IPS-18a (cell line): ENCODE results near the gene RNF113A.
"Not testable (repeated sequence)": the region's sequence is repeated elsewhere in the genome, so short reads cannot be mapped to it uniquely, and the experiment has no call there.

ENCODE experiments used
- H3K27ac ChIP-seq: one replicate; pipeline ENCODE4 v1.5.1; 2013; ENCODE audit warnings: low read length
- H3K27me3 ChIP-seq: one replicate; pipeline ENCODE4 v1.6.1; 2013; ENCODE audit warnings: mild to moderate bottlenecking, low read length; ENCODE audit not compliant: control insufficient read depth, insufficient read depth
- H3K36me3 ChIP-seq: one replicate; pipeline ENCODE4 v1.6.1; 2013; ENCODE audit warnings: low read depth, low read length; ENCODE audit not compliant: control insufficient read depth
- H3K4me1 ChIP-seq: one replicate; pipeline ENCODE4 v1.6.1; 2013; ENCODE audit warnings: low read depth, low read length; ENCODE audit not compliant: control insufficient read depth
- H3K4me3 ChIP-seq: one replicate; pipeline ENCODE4 v1.5.1; 2013; ENCODE audit warnings: low read length
- H3K9ac ChIP-seq: one replicate; pipeline ENCODE4 v1.6.1; 2013; ENCODE audit warnings: mild to moderate bottlenecking, low read length, moderate library complexity
- H3K9me3 ChIP-seq: one replicate; pipeline ENCODE4 v1.6.1; 2013; ENCODE audit warnings: low read depth, low read length; ENCODE audit not compliant: control insufficient read depth

Gene RNF113A

DNA sequence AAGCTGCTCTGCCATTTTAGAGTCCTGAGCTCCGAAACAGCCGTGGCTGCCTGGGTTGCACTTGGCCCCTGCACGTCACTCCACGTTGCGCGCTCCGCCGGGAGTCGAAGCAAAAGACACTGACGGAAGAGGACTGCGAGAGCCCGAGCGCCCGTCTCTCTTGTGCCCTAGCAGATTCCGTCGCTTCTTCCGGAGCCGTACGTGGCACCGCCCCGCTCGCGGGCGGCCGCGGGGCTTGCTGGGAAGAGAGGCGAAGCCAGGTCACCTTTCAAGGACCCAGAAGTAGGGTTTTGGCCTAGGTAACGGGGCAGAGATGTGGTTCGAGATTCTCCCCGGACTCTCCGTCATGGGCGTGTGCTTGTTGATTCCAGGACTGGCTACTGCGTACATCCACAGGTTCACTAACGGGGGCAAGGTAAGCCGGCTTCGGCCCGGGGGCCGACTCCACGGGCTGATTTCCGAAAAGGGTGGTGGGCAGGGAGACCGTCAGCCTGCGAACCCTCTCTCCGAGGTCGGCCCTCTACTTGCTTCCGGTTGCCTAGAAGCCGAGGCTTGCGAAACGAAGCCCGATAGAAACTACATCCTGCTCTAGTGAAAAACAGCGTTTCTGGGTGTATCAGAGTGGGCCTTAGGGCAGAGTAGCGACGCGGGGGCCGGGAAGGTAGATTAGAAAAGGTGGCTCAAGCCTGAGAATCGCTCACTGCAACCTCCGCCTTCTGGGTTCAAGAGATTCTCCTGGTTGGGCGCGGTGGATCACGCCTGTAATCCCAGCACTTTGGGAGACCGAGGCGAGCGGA, at the start of gene RNF113A, which contains the start of gene NDUFA1:
Gene RNF113A, minus strand, starts transcription at position 135 of the 797 bp plus-strand sequence. Its CDS starts 120 bp downstream, at position 15.
Gene NDUFA1, plus strand, starts transcription at position 234 of the 797 bp plus-strand sequence. Its CDS starts 80 bp downstream, at position 314.
- Histone ChIP-seq H3K36me3 (no peaks in the 10 kb centered on the region), H3K27ac (peak within 1 kb of the TSS; percentile 61), H3K27me3 (no peaks in the 10 kb centered on the region)

GRCh38 chrX:119919835-119920585, 48.5 kb upstream of the RNF113A start:
- no peaks in the 10 kb centered on the region for H3K4me1 ChIP-seq
- H3K27ac ChIP-seq: no peak overlapping the region
- no peak overlapping the region for H3K4me3 ChIP-seq
- no peaks in the 10 kb centered on the region for H3K27me3 ChIP-seq
- no peak overlapping the region for H3K9ac ChIP-seq
- H3K36me3 ChIP-seq: no peaks in the 10 kb centered on the region
- H3K9me3 ChIP-seq: peaks cover 3% of the 10 kb centered on the region

More for the DNA sequence above, at the start of gene RNF113A, which contains the start of gene NDUFA1:
- Histone ChIP-seq H3K9ac (peak within 1 kb of the TSS; percentile 80), H3K4me1 (no peaks in the 10 kb centered on the region), H3K4me3 (peak within 1 kb of the TSS; percentile 71), H3K9me3 (no peaks in the 10 kb centered on the region)

DNA sequence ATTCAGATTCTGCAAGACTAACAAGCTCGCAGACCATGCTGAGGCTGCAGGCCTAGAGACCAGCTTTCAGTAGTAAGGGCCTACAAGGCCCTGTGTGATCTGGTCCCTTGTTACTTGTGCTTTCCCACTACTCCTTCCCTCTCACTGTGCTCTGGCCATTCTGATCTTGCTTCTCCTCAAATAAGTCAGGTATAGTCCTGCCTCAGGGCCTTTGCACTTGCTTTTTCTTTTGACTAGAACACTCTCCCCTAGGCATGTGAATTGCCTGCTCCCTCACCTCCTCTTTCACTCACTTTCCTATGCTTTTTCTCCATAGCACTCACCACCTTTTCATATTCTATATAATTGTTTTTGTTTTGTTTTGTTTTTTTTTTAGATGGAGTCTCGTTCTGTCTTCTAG, 46.3 kb upstream of the RNF113A start:
- Histone ChIP-seq H3K27me3 (no peaks in the 10 kb centered on the region), H3K4me1 (no peaks in the 10 kb centered on the region), H3K4me3 (no peak overlapping the region), H3K9ac (no peak overlapping the region), H3K9me3 (peaks cover 3% of the 10 kb centered on the region), H3K27ac (no peak overlapping the region), H3K36me3 (no peaks in the 10 kb centered on the region)

- Histone ChIP-seq H3K4me1 (no peaks in the 10 kb centered on the region), H3K27me3 (no peaks in the 10 kb centered on the region), H3K36me3 (no peaks in the 10 kb centered on the region), H3K27ac (no peak overlapping the region), H3K9me3 (peaks cover 3% of the 10 kb centered on the region), H3K4me3 (no peak overlapping the region), H3K9ac (no peak overlapping the region)
Measured at GRCh38 chrX:119916310-119916709, 44.8 kb upstream of the RNF113A start.

GRCh38 chrX:119900976-119901375, 29.4 kb upstream of the RNF113A start:
- Histone ChIP-seq H3K27me3 (no peaks in the 10 kb centered on the region), H3K4me1 (no peaks in the 10 kb centered on the region), H3K27ac (no peak overlapping the region), H3K36me3 (no peaks in the 10 kb centered on the region), H3K9me3 (peaks cover 5% of the 10 kb centered on the region), H3K9ac (no peak overlapping the region), H3K4me3 (no peak overlapping the region)

GRCh38 chrX:119899125-119899524, 27.6 kb upstream of the RNF113A start:
- no peak overlapping the region for H3K4me3 ChIP-seq
- no peak overlapping the region for H3K27ac ChIP-seq
- H3K27me3 ChIP-seq: no peaks in the 10 kb centered on the region
- H3K4me1 ChIP-seq: no peaks in the 10 kb centered on the region
- H3K9me3 ChIP-seq: peaks cover 5% of the 10 kb centered on the region
- no peak overlapping the region for H3K9ac ChIP-seq
- H3K36me3 ChIP-seq: no peaks in the 10 kb centered on the region

DNA sequence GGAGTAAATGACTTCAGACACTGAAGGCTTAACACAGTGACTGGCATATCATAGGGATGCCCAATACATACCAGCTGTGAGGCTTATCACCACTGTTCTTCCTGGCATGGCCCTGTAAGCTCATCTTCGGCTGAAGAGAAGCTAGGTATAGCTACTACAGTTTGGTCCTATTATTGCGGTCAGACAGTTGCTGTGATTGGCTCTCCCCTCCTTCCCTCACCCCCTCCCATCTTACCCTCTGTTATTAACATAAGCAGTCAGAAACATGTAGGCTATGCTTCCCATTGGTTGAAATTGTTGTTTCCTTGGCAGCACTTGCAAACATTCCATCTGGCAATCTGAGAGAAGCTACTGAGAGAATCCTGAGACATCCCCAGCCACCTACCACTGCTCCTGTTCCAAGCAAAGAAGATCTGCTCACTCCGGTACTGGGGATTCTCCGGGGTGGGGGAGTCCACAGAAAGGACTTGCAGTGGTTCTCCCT, 24.4 kb upstream of the RNF113A start, which contains the start of gene AKAP14:
Gene AKAP14, plus strand, starts transcription at position 51 of the 484 bp plus-strand sequence. CDS start 7,331 bp downstream, outside the sequence.
- Histone ChIP-seq H3K4me1 (no peaks in the 10 kb centered on the region), H3K36me3 (no peaks in the 10 kb centered on the region), H3K27ac (no peak within 1 kb of the TSS), H3K9ac (no peak within 1 kb of the TSS), H3K4me3 (no peak within 1 kb of the TSS), H3K27me3 (no peaks in the 10 kb centered on the region), H3K9me3 (peaks cover 6% of the 10 kb centered on the region)

GRCh38 chrX:119891961-119892692, 20.6 kb upstream of the RNF113A start:
- H3K9me3 ChIP-seq, H3K9ac ChIP-seq, H3K4me3 ChIP-seq, H3K4me1 ChIP-seq, H3K27ac ChIP-seq, H3K36me3 ChIP-seq, H3K27me3 ChIP-seq: not testable (repeated sequence)

DNA sequence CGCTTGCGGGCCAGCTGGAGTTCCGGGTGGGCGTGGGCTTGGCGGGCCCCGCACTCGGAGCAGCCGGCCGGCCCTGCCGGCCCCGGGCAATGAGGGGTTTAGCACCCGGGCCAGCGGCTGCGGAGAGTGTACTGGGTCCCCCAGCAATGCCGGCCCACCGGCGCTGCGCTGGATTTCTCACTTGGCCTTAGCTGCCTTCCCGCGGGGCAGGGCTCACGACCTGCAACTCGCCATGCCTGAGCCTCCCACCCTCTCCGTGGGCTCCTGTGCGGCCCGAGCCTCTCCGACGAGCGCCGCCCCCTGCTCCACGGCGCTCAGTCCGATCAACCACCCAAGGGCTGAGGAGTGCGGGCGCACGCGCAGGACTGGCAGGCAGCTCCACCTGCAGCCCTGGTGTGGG, 19.1 kb upstream of the RNF113A start:
- H3K9me3 ChIP-seq, H3K4me3 ChIP-seq, H3K27ac ChIP-seq, H3K27me3 ChIP-seq, H3K4me1 ChIP-seq, H3K9ac ChIP-seq, H3K36me3 ChIP-seq: not testable (repeated sequence)

GRCh38 chrX:119887721-119888425, 16.3 kb upstream of the RNF113A start:
- Histone ChIP-seq H3K4me3 (peak overlapping the region; percentile 30), H3K9ac (no peak overlapping the region), H3K9me3 (peaks cover 1% of the 10 kb centered on the region), H3K36me3 (no peaks in the 10 kb centered on the region), H3K27me3 (no peaks in the 10 kb centered on the region), H3K4me1 (no peaks in the 10 kb centered on the region), H3K27ac (no peak overlapping the region)
